HUES64 (cell line): ENCODE data around the gene GSK3B.
"Not testable (repeated sequence)": the region's sequence is repeated elsewhere in the genome, so short reads cannot be mapped to it uniquely, and the experiment has no call there.

Source experiments
- H3K27ac ChIP-seq: 2 replicates; pipeline ENCODE4 v1.7.0; 2013; ENCODE audit warnings: low read depth, low read length, inconsistent platforms
- H3K27me3 ChIP-seq: 2 replicates; pipeline ENCODE4 v1.6.1; 2013; ENCODE audit warnings: mild to moderate bottlenecking, low read length; ENCODE audit not compliant: insufficient read depth
- H3K36me3 ChIP-seq: 2 replicates; pipeline ENCODE4 v1.6.1; 2013; ENCODE audit warnings: mild to moderate bottlenecking, low read length; ENCODE audit not compliant: insufficient read depth
- H3K4me1 ChIP-seq: 2 replicates; pipeline ENCODE4 v1.6.1; 2013; ENCODE audit warnings: mild to moderate bottlenecking, low read length, moderate library complexity; ENCODE audit not compliant: insufficient read depth
- H3K4me3 ChIP-seq: 2 replicates; pipeline ENCODE4 v1.5.1; 2013; ENCODE audit warnings: mild to moderate bottlenecking, low read length, moderate library complexity
- H3K9ac ChIP-seq: 2 replicates; pipeline ENCODE4 v1.6.1; 2013; ENCODE audit warnings: mild to moderate bottlenecking, low read depth, low read length
- H3K9me3 ChIP-seq: 2 replicates; pipeline ENCODE4 v1.6.1; 2013; ENCODE audit warnings: low read depth, low read length; ENCODE audit not compliant: insufficient read depth
- WGBS: fragments of 150-250, 120-280 bp; methylation state at CpG from one replicate; pipeline ENCODE4 v1.1.7; 2013; ENCODE audit warnings: missing lambda C conversion rate; 5-methylcytosine and 5-hydroxymethylcytosine counted together

The GSK3B gene

DNA sequence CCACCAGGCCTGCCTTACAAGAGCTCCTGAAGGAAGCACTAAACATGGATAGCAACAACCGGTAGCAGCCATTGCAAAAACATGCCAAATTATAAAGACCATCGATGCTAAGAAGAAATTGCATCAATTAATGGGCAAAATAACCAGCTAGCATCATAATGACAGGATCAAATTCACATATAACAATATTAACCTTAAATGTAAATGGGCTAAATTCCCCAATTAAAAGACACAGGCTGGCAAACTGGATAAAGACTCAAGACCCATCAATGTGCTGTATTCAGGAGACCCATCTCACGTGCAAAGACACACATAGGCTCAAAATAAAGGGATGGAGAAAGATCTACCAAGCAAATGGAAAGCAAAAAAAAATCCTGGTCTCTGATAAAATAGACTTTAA, 88.5 kb downstream of the GSK3B start:
- peaks cover 20% of the 10 kb centered on the region; the same call in 1 of the 2 replicates for H3K4me1 ChIP-seq
- 95% methylated on average over 3 of the region's 3 CpGs for WGBS
- H3K9ac ChIP-seq, H3K36me3 ChIP-seq, H3K27ac ChIP-seq, H3K4me3 ChIP-seq, H3K27me3 ChIP-seq, H3K9me3 ChIP-seq: not testable (repeated sequence)

- not testable (repeated sequence) for H3K9ac ChIP-seq, H3K9me3 ChIP-seq, H3K27me3 ChIP-seq
- H3K27ac ChIP-seq, result peak overlapping the region; percentile 77; the same call in 1 of the 2 replicates
- peaks cover 18% of the 10 kb centered on the region; the same call in 1 of the 2 replicates for H3K36me3 ChIP-seq
- H3K4me3 ChIP-seq, result peak overlapping the region; percentile 29
- peaks cover 20% of the 10 kb centered on the region; the same call in 1 of the 2 replicates for H3K4me1 ChIP-seq
- WGBS, result 13% methylated on average over 11 of the region's 11 CpGs
Observed at GRCh38 chr3:120004008-120004498, 90.2 kb downstream of the GSK3B start.

DNA sequence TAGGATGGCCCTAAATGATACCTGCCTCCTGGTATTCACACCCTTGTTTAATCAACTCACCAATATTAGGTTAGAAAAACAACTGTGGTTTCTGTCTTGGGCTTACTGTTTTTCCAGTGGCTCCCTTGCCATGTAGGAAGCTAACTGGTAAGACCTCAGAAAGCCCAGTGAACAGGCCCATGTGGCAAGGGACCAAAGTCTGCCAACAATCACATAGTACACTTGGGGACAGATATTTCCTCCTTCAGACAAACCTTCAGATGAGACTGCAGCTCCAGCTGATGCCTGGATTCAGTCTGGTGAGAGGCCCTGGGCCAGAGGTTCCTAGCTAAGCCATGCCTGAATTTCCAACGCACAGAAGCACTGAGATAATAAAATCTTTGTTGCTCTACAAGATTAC, 96.1 kb downstream of the GSK3B start:
- peaks cover 3% of the 10 kb centered on the region; the same call in 1 of the 2 replicates for H3K4me1 ChIP-seq
- 100% methylated on average over 1 of the region's 1 CpG for WGBS
- H3K36me3 ChIP-seq, result peaks cover 31% of the 10 kb centered on the region
- H3K27ac ChIP-seq, result no peak overlapping the region
- no peaks in the 10 kb centered on the region for H3K27me3 ChIP-seq
- no peaks in the 10 kb centered on the region for H3K9me3 ChIP-seq
- no peak overlapping the region for H3K9ac ChIP-seq
- no peak overlapping the region for H3K4me3 ChIP-seq

DNA sequence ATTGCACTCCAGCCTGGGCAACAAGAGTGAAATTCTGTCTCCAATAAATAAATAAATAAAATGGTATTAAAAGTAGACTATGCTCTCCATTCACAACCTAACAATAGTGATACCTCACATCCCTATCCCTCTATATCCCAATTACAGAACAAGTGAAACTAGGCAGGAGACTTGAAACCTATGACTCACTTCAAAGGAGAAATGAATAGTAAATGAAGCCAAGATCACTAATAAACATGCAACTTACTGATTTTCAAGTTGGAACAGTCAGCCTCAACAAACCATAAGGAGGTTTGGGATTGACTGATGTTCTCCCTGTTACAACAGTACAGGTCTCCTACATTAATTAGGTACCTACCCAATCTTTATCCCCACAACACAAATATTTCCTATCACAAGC, 103.4 kb downstream of the GSK3B start:
- H3K4me1 ChIP-seq, result no peaks in the 10 kb centered on the region
- no peak overlapping the region for H3K9ac ChIP-seq
- H3K27me3 ChIP-seq, result no peaks in the 10 kb centered on the region
- no peaks in the 10 kb centered on the region for H3K36me3 ChIP-seq
- peaks cover 6% of the 10 kb centered on the region; the same call in 1 of the 2 replicates for H3K9me3 ChIP-seq
- no peak overlapping the region for H3K27ac ChIP-seq
- no peak overlapping the region for H3K4me3 ChIP-seq

- WGBS, result 94% methylated on average over 8 of the region's 8 CpGs
- no peak overlapping the region for H3K9ac ChIP-seq
- H3K4me3 ChIP-seq, result no peak overlapping the region
Observed at GRCh38 chr3:119989981-119990655, 104.1 kb downstream of the GSK3B start.

DNA sequence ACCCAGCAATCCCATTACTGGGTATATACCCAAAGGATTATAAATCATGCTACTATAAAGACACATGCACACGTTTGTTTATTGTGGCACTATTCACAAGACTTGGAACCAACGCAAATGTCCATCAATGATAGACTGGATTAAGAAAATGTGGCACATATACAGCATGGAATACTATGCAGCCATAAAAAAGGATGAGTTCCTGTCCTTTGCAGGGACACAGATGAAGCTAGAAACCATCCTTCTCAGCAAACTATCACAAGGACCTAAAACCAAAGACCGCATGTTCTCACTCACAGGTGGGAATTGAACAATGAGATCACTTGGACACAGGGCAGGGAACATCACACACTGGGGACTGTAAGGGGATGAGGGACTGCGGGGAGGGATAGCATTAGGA, 107.4 kb downstream of the GSK3B start:
- 90% methylated on average over 4 of the region's 4 CpGs for WGBS
- H3K27me3 ChIP-seq, H3K36me3 ChIP-seq, H3K9me3 ChIP-seq, H3K27ac ChIP-seq, H3K9ac ChIP-seq, H3K4me3 ChIP-seq, H3K4me1 ChIP-seq: not testable (repeated sequence)

More at GRCh38 chr3:119989981-119990655, 104.1 kb downstream of the GSK3B start:
- no peaks in the 10 kb centered on the region for H3K4me1 ChIP-seq
- H3K36me3 ChIP-seq, result no peaks in the 10 kb centered on the region
- H3K27me3 ChIP-seq, result no peaks in the 10 kb centered on the region
- no peak overlapping the region for H3K27ac ChIP-seq
- H3K9me3 ChIP-seq, result peaks cover 6% of the 10 kb centered on the region; the same call in 1 of the 2 replicates

DNA sequence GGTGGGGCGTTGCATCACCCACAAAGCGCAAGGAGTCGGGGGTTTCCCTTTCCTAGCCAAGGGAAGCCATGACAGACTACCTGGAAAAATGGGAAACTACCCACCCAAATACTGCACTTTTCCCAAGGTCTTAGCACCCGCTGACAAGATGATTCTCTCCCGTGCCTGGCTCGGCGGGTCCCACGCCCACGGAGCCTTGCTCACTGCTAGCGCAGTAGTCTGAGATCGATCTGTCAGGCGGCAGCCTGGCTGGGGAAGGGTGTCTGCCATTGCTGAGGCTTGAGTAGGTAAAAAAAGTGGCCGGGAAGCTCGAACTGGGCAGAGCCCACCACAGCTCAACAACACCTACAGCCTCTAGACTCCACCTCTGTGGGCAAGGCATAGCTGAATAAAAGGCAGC, 112.9 kb downstream of the GSK3B start:
- Histone ChIP-seq H3K4me1 (no peaks in the 10 kb centered on the region), H3K4me3 (no peak overlapping the region), H3K27me3 (no peaks in the 10 kb centered on the region), H3K27ac (no peak overlapping the region), H3K9ac (no peak overlapping the region), H3K9me3 (no peaks in the 10 kb centered on the region), H3K36me3 (no peaks in the 10 kb centered on the region)
- WGBS, result 96% methylated on average over 14 of the region's 14 CpGs

- H3K27me3 ChIP-seq, result no peaks in the 10 kb centered on the region
- WGBS, result 94% methylated on average over 11 of the region's 11 CpGs
Observed at GRCh38 chr3:119978554-119979208, 115.6 kb downstream of the GSK3B start.

GRCh38 chr3:119977353-119977752, 116.9 kb downstream of the GSK3B start:
- H3K9ac ChIP-seq, result no peak overlapping the region
- H3K36me3 ChIP-seq, result no peaks in the 10 kb centered on the region
- no peaks in the 10 kb centered on the region for H3K27me3 ChIP-seq
- H3K4me1 ChIP-seq, result no peaks in the 10 kb centered on the region
- no peaks in the 10 kb centered on the region for H3K9me3 ChIP-seq
- WGBS, result no CpG with 5 or more reads among the region's 1 CpG
- H3K4me3 ChIP-seq, result no peak overlapping the region
- no peak overlapping the region for H3K27ac ChIP-seq

More at GRCh38 chr3:119978554-119979208, 115.6 kb downstream of the GSK3B start:
- H3K27ac ChIP-seq, result no peak overlapping the region
- H3K4me3 ChIP-seq, result no peak overlapping the region
- H3K36me3 ChIP-seq, result no peaks in the 10 kb centered on the region
- H3K4me1 ChIP-seq, result no peaks in the 10 kb centered on the region
- H3K9ac ChIP-seq, result no peak overlapping the region
- H3K9me3 ChIP-seq, result no peaks in the 10 kb centered on the region

GRCh38 chr3:119976214-119976613, 118.0 kb downstream of the GSK3B start:
- Histone ChIP-seq H3K9ac (no peak overlapping the region), H3K27me3 (no peaks in the 10 kb centered on the region), H3K27ac (no peak overlapping the region), H3K4me3 (no peak overlapping the region), H3K4me1 (no peaks in the 10 kb centered on the region), H3K9me3 (no peaks in the 10 kb centered on the region), H3K36me3 (no peaks in the 10 kb centered on the region)
- WGBS, result 96% methylated on average over 1 of the region's 1 CpG

GRCh38 chr3:119974656-119975055, 119.6 kb downstream of the GSK3B start:
- 95% methylated on average over 2 of the region's 2 CpGs for WGBS
- no peak overlapping the region for H3K9ac ChIP-seq
- H3K27ac ChIP-seq, result no peak overlapping the region
- H3K27me3 ChIP-seq, result no peaks in the 10 kb centered on the region
- no peak overlapping the region for H3K4me3 ChIP-seq
- no peaks in the 10 kb centered on the region for H3K9me3 ChIP-seq
- no peaks in the 10 kb centered on the region for H3K36me3 ChIP-seq
- peaks cover 3% of the 10 kb centered on the region; the same call in 1 of the 2 replicates for H3K4me1 ChIP-seq
